Adrenal gland (tissue), 5 donors: ENCODE data around the gene RRN3.

ENCODE experiments used
- POLR2A ChIP-seq, 2 donors: fragments of 450-650 bp; IDR thresholded peaks; one replicate each; pipeline ENCODE4 v1.6.1; 2017; ENCODE audit warnings: antibody characterized with exemption in 2 of 2, mild to moderate bottlenecking in 2 of 2, moderate library complexity in 1 of 2
- TF ChIP-seq, protein P1 (sequence below), 6 experiments: fragments of 450-650 bp in 4 of 6; fragments of 200-600 bp in 2 of 6; sonication (generic) in 1 of 6; IDR thresholded peaks; 1 replicate in 5 of 6; 2 replicates in 1 of 6; pipeline versions ENCODE4 v1.5.1 to v1.8.0; 2016 to 2021; ENCODE audit warnings: antibody characterized with exemption in 6 of 6, mild to moderate bottlenecking in 2 of 6, moderate library complexity in 1 of 6
- donor health status: DM: no; HTN: no; CAD: no.

- TF ChIP-seq POLR2A (IDR thresholded peaks at IDR 0.05): no peak
- TF ChIP-seq, protein P1, sequence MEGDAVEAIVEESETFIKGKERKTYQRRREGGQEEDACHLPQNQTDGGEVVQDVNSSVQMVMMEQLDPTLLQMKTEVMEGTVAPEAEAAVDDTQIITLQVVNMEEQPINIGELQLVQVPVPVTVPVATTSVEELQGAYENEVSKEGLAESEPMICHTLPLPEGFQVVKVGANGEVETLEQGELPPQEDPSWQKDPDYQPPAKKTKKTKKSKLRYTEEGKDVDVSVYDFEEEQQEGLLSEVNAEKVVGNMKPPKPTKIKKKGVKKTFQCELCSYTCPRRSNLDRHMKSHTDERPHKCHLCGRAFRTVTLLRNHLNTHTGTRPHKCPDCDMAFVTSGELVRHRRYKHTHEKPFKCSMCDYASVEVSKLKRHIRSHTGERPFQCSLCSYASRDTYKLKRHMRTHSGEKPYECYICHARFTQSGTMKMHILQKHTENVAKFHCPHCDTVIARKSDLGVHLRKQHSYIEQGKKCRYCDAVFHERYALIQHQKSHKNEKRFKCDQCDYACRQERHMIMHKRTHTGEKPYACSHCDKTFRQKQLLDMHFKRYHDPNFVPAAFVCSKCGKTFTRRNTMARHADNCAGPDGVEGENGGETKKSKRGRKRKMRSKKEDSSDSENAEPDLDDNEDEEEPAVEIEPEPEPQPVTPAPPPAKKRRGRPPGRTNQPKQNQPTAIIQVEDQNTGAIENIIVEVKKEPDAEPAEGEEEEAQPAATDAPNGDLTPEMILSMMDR (IDR thresholded peaks at IDR 0.05): no peak
Measured at GRCh38 chr16:15043344-15043743, 50.7 kb downstream of the RRN3 start.
